Activated gamma-delta T cell treated with Interleukin-2 at 50 U/mL for 16 hours (primary cell): ENCODE results near the gene ARFIP1.

ENCODE experiments used
- DNase-seq: peaks from one replicate; pipeline ENCODE4 v3.0.0-alpha.2; 2020

Gene ARFIP1

GRCh38 chr4:152900395-152900794 is 120.6 kb downstream of the ARFIP1 start:
- DNase-seq, result no peak

GRCh38 chr4:152901205-152901604 is 121.5 kb downstream of the ARFIP1 start:
- DNase-seq, result no peak

- no peak for DNase-seq
Observed at GRCh38 chr4:152903658-152904057, 123.9 kb downstream of the ARFIP1 start.

- no peak for DNase-seq
Observed at GRCh38 chr4:152909901-152910300, 130.1 kb downstream of the ARFIP1 start.

GRCh38 chr4:152910521-152910920 is 130.8 kb downstream of the ARFIP1 start:
- no peak for DNase-seq

GRCh38 chr4:152917543-152918395 is 138.0 kb downstream of the ARFIP1 start:
- no peak for DNase-seq

GRCh38 chr4:152919826-152920225 is 140.1 kb downstream of the ARFIP1 start:
- no peak for DNase-seq

- no peak for DNase-seq
Observed at GRCh38 chr4:152920768-152921167, 141.0 kb downstream of the ARFIP1 start.

GRCh38 chr4:152921284-152921683 is 141.5 kb downstream of the ARFIP1 start:
- no peak for DNase-seq

GRCh38 chr4:152925851-152926250 is 146.1 kb downstream of the ARFIP1 start:
- no peak for DNase-seq

GRCh38 chr4:152926959-152927358 is 147.2 kb downstream of the ARFIP1 start:
- DNase-seq, result no peak

- no peak for DNase-seq
Observed at GRCh38 chr4:152927737-152928136, 148.0 kb downstream of the ARFIP1 start.

- no peak for DNase-seq
Observed at GRCh38 chr4:152928286-152928685, 148.5 kb downstream of the ARFIP1 start.

- DNase-seq, result no peak
Observed at GRCh38 chr4:152929888-152930287, 150.1 kb downstream of the ARFIP1 start.

- no peak for DNase-seq
Observed at GRCh38 chr4:152935143-152935542, 155.4 kb downstream of the ARFIP1 start.

GRCh38 chr4:152935631-152936445 is 156.1 kb downstream of the ARFIP1 start, which contains the start of gene FHDC1:
Gene FHDC1 (plus strand): TSS chr4:152936323. CDS start chr4:152943058, 6,735 bp downstream.
- DNase-seq, result no peak

GRCh38 chr4:152936446-152937335 is 156.9 kb downstream of the ARFIP1 start:
- no peak for DNase-seq

GRCh38 chr4:152937336-152938236 is 157.8 kb downstream of the ARFIP1 start:
- no peak for DNase-seq

GRCh38 chr4:152938237-152938947 is 158.6 kb downstream of the ARFIP1 start:
- DNase-seq, result no peak

- DNase-seq, result no peak
Observed at GRCh38 chr4:152939621-152940020, 159.9 kb downstream of the ARFIP1 start.

- no peak for DNase-seq
Observed at GRCh38 chr4:152940461-152940860, 160.7 kb downstream of the ARFIP1 start.
